ES-I3 (cell line): ENCODE results near the gene ZSCAN12.

Experiments used
- H3K36me3 ChIP-seq: 2 replicates; pipeline ENCODE4 v1.6.1; 2013; ENCODE audit warnings: mild to moderate bottlenecking, low read length, control low read depth, moderate library complexity; ENCODE audit not compliant: insufficient read depth
- H3K4me1 ChIP-seq: 2 replicates; pipeline ENCODE4 v1.6.1; 2013; ENCODE audit warnings: mild to moderate bottlenecking, control low read depth, low read length; ENCODE audit not compliant: insufficient read depth
- H3K9ac ChIP-seq: 2 replicates; pipeline ENCODE4 v1.6.1; 2013; ENCODE audit warnings: low read depth, mild to moderate bottlenecking, low read length, moderate library complexity
- H3K9me3 ChIP-seq: 2 replicates; pipeline ENCODE4 v1.6.1; 2013; ENCODE audit warnings: mild to moderate bottlenecking, low read length, moderate library complexity; ENCODE audit not compliant: control insufficient read depth, insufficient read depth

ZSCAN12 gene

DNA sequence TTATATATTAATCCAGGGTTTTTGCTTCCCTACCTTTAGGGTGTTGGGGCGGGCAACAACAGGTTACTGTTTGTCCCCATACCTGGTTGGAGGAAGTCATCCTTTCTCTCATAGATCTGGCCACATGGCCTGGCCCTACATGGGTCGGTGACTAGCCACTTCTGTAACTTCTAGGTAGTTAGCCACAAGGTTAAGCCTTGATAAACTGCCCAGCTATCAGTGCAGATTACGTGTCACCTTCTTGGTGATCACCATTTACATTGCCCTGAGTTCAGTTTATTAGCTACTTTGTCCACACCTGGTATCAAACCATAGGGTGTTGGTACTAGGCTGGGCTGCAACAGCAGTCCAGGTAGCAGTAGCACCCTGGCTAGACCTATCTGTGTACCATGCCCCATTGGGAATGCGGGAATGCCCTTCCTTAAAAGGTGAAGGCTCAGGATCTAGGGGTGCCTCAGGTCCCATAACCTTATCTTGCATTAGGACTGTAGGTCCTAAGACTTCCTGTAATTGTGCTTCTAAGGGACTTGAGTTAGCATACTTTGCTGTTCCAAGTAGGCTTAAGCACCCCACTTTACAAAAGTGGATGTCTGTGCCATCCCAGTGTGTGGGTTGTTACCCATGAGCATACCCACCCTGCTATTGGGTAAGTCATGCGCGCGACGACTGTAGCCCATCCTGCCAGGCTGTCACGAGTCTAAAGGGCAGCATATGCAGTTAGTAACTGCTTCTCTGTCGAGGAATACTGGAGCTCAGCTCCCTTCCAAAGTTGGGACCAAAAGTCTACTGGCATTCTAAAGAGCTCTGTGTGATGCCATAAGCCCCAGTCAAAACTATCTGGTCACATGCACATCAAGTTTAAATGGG, 44.6 kb downstream of the ZSCAN12 start:
- H3K4me1 ChIP-seq: peaks cover 3% of the 10 kb centered on the region; the same call in 1 of the 2 replicates

DNA sequence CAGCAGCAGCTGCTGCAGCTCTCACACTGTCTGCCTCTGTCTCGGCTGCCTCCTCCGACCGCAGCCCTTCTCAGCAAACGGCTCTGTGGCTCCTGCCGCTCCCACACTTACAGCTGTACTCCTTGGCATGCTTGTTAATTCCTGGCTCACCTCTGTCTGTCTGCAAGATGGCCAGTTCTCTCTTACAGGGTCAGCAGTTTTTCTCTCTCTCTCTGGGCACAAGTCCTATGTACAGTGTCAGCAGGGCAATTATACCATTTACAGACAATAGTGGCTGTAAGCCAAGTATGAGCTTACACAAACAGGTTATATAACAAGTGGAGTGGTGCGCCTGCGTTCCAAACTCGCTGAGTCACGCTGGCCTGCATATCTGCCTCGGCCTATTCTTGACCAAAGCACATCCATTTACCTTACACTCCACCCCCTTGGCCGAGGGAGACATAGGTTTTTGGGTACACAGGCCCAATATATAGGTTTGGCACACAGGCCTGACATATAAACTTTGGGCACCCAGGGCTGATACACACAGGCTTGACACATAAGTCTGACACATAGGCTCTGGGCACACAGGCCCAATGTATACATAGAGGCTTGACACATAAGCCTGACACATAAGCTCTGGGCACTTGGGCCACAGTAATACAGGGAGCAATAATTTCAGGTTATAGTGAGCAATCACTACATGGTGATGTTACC, 45.4 kb downstream of the ZSCAN12 start:
- Histone ChIP-seq H3K9ac (no peak overlapping the region), H3K9me3 (peaks cover 3% of the 10 kb centered on the region; the same call in 1 of the 2 replicates), H3K36me3 (peaks cover 3% of the 10 kb centered on the region; the same call in 1 of the 2 replicates), H3K4me1 (peaks cover 3% of the 10 kb centered on the region; the same call in 1 of the 2 replicates)

More for the DNA sequence above, 44.6 kb downstream of the ZSCAN12 start:
- peaks cover 3% of the 10 kb centered on the region; the same call in 1 of the 2 replicates for H3K9me3 ChIP-seq
- H3K9ac ChIP-seq: no peak overlapping the region
- peaks cover 3% of the 10 kb centered on the region; the same call in 1 of the 2 replicates for H3K36me3 ChIP-seq

DNA sequence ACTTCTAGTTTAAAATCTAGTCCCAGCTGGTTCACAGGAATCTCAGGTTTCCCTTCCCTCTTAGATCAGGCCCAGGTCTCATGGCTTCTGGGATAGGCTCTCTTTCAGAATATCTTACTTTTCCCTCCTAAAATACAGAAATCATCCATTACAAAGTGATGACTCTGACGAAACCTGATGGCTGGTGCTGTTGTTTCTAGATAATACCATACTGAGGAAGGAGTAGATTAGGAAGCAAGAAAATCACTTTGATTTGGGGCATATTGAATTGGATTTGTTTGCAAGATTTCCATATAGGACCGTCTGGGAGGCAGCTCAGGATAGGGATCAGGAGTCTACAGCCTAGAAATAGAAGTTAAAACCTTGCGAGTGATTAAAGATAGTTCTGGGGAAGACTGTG, 46.2 kb downstream of the ZSCAN12 start:
- peaks cover 3% of the 10 kb centered on the region; the same call in 1 of the 2 replicates for H3K36me3 ChIP-seq
- peaks cover 3% of the 10 kb centered on the region; the same call in 1 of the 2 replicates for H3K9me3 ChIP-seq
- peaks cover 3% of the 10 kb centered on the region; the same call in 1 of the 2 replicates for H3K4me1 ChIP-seq
- H3K9ac ChIP-seq: no peak overlapping the region

DNA sequence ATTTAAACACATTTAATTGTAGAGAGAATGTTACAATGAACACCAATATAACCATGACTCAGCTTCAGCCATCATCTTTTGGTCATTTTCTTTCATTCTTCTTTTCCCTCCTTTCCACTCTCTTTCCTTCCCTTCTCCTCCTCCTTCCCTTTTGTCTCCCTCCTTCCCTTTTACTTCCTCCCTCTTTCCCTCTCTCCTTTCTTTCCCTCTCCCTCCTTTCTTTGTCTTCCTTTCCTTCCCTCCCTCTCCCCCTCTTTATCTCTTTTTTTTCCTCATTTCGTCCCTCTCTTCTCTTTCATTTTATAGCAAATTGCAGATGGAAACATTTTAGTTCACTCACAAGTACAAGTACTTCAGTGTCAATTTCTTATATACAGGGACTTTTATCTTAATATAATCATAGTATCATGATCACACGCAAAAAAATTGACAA, 48.0 kb downstream of the ZSCAN12 start:
- H3K36me3 ChIP-seq: 0 out of 2 replicates have a peak, but pooled peaks cover 3% of the 10 kb centered on the region
- peaks cover 2% of the 10 kb centered on the region; the same call in 1 of the 2 replicates for H3K4me1 ChIP-seq
- no peaks in the 10 kb centered on the region; the same call in 1 of the 2 replicates for H3K9me3 ChIP-seq
- H3K9ac ChIP-seq: no peak overlapping the region

DNA sequence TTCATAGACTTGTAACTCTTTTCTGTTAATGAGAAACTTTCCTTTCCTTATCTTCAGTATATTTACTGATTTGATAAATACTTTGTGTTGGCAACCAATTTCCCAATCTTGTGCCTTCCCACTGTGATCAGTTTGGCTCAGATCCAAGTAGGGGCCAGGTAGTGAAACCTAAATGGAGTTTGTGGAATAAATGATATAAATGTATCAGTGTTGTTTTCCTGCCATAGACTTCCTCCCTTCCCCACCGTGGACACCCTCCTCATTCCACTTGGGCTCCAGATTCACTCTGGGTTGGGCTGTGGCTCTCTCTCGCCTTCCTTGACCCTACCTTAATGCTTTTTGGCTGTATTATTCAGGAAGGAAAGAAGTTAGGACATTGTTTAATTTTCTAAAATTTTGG, 48.5 kb downstream of the ZSCAN12 start:
- no peaks in the 10 kb centered on the region; the same call in 1 of the 2 replicates for H3K4me1 ChIP-seq
- no peaks in the 10 kb centered on the region; the same call in 1 of the 2 replicates for H3K9me3 ChIP-seq
- 0 out of 2 replicates have a peak, but pooled peaks cover 3% of the 10 kb centered on the region for H3K36me3 ChIP-seq
- peak overlapping the region; percentile 99; the same call in 1 of the 2 replicates for H3K9ac ChIP-seq

DNA sequence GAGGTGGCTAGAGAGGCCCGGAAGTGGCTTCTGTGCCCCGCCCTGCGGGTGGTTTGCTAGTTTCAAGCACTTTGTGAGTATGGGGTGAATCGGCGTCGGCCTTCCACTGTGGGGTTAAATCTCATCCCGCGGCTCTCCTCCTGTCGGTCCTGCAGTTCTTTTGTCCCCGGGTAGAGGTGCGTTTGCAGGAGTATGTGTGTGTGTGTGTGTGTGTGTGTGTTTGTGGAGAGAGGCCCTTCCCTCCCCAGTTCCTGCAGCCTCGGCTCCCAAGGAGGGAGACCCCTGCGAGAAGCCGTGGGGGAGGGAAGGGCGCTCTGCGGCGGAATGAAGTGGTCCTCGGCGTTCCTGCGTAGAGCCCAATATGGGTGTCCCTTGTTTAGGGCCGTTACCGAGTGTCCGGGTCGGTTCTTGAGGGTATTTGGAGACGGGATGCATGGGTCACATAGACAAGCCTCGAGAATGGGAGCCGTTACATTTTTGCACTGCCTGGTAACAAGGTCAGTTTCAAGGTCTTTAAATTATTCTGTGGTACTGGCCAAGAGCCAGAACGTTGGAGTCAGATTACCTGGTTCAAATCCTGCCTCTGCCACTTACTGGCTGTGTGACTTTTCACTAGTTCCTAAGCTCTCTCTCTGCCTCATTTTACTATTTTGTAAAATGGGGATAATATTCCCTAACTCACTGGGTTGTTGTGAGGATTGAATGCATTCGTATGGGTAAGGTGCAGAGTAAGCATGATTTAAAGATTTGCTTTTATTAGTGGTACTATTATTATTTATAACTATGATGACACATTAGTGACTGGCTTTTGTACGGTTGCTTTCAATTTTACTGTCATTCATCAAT, 49.4 kb downstream of the ZSCAN12 start, which contains the start of gene ZKSCAN3:
ZKSCAN3 (plus strand) TSS at position 56 of the 846 bp plus-strand sequence. CDS start 9,640 bp downstream, outside the sequence.
- no peaks in the 10 kb centered on the region; the same call in 1 of the 2 replicates for H3K9me3 ChIP-seq
- H3K4me1 ChIP-seq: no peaks in the 10 kb centered on the region; the same call in 1 of the 2 replicates
- H3K9ac ChIP-seq: peak within 1 kb of the TSS; percentile 99
- H3K36me3 ChIP-seq: 0 out of 2 replicates have a peak, but pooled peaks cover 3% of the 10 kb centered on the region

DNA sequence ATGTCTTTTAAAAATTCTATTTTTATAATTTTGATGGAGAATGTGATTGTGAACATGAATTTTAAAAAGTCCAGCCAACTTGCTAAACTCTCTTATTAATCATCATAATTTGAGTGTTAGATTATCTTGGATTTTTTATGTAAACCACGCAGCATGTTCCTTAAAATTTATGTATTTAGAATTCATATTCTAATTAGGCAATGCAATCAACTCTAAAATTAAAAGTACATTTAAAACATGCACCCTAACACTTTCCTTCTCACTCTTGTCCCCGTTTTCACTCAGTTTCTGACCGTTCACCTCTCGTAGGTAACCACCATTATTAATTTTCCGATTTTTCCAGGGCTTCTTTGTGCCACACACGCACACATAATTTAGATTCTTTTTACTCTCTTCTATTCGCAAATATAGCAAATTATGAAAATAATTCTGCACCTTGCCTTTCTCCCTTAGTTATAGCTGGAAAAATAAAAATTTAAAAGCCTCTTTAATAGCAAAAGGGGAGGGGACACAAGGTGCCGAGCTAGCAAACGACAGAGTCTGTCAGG, 50.1 kb downstream of the ZSCAN12 start:
- H3K4me1 ChIP-seq: no peaks in the 10 kb centered on the region; the same call in 1 of the 2 replicates

DNA sequence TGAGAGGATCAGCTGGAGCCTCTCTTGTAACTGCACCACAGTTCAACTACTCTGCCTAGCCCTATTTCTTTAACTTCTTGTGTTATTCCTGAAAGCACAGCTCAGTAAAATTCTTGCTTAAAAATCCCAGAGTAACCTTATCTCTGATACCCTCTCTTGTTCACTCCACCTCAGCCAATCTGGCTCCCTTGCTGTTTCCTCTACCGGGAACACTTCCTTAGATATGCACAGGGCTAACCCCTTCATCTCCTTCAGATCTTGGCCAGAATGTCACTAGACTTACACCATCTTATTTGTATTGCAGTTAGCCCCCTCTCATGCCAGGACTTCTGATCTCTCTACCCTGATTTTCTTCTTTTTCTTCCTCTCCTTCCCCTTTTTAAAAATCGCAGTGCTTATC, 52.4 kb downstream of the ZSCAN12 start:
- no peak overlapping the region for H3K9ac ChIP-seq
- H3K9me3 ChIP-seq: no peaks in the 10 kb centered on the region
- H3K36me3 ChIP-seq: no peaks in the 10 kb centered on the region
- H3K4me1 ChIP-seq: no peaks in the 10 kb centered on the region; the same call in 1 of the 2 replicates

More for the DNA sequence above, 50.1 kb downstream of the ZSCAN12 start:
- Histone ChIP-seq H3K36me3 (0 out of 2 replicates have a peak, but pooled peaks cover 3% of the 10 kb centered on the region), H3K9me3 (no peaks in the 10 kb centered on the region; the same call in 1 of the 2 replicates), H3K9ac (peak overlapping the region; percentile 99)

DNA sequence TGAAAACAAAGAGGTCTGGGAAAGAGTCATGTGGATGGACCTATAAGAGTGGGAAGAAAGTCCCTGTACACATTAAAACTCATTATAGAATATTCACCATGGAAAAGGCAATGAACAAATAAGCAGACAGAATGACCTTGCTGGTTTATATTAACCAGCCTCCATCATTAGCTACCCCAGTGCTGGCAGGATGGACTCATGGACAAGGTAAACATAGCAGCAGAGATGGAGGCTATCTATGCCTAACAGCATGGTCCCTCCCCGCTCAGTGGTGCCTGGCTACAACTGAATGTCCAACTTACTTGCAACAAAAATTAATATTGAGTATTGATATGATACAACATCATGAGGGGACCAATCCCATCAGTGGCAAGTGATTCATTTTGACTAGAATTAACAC, 54.3 kb downstream of the ZSCAN12 start:
- H3K36me3 ChIP-seq: no peaks in the 10 kb centered on the region
- H3K9ac ChIP-seq: no peak overlapping the region
- H3K4me1 ChIP-seq: no peaks in the 10 kb centered on the region
- H3K9me3 ChIP-seq: no peaks in the 10 kb centered on the region

DNA sequence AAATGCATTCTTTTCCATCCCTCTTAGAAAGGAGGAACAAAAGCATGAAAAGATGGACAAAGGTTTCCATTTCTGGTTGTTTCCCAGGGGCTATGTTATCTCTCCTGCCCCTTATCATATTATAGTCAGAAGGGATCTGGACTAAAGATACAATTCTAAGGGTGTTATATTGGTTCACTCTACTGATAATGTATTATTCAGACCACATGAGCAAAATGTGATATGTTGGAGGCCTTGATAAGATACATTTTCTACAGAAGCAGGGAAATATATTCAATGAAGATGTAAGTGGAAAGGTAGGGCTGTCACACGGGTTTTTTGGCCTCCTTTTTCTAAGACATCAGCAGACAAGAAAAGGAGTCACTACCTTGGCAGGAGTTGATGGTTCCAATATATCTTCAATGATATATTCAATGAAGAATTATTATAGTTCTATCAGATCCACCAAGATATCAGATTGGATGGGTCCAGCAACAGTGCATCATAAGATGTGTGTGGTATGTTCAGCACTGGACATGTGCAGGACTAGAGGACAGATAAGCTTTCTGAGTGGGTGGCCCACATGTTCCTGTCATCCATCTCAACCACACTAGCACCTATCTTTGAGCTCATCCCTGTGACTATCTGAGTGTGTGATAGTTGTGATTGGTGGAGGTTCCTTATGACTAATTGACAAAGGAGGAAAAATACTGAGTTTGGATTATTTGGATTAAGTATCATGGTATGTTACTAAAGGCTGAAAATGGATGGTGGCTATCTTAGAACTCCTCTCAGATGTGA, 55.5 kb downstream of the ZSCAN12 start:
- H3K36me3 ChIP-seq: no peaks in the 10 kb centered on the region
- H3K9ac ChIP-seq: no peak overlapping the region
- no peaks in the 10 kb centered on the region for H3K4me1 ChIP-seq
- no peaks in the 10 kb centered on the region for H3K9me3 ChIP-seq

DNA sequence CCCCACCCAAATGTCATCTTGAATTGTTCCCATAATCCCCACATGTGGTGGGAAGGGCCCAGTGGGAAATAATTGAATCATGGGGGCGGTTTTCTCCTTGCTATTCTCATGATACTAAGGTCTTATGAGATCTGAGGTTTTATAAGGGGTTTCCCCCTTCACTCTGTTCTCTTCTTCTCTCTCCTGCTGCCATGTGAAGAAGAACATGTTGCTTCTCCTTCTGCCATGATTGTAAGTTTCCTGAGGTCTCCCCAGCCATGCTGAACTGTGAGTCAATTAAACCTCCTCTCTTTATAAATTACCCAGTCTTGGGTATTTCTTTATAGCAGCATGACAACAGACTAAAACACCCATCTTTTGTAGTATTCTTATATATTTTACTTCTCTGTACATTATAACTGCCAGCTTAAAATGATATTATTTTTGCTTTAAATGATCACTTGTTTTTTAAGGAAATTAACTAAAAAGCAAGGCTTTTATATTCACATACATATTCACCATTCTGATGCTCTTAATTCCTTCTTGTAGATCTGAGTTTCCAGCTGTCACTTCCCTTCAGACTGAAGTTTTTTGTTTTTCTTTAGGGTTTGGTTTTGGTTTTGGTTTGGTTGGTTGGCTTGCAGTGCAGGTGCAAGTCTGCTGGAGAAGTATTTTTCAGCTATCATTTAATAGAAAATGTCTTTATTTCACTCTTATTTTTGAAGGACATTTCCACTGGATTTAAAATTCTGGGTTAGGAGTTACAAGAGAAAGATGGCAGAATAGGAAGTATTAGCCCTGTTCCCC, 59.0 kb downstream of the ZSCAN12 start:
- Histone ChIP-seq H3K36me3 (no peaks in the 10 kb centered on the region), H3K9ac (no peak overlapping the region), H3K4me1 (no peaks in the 10 kb centered on the region), H3K9me3 (no peaks in the 10 kb centered on the region)

DNA sequence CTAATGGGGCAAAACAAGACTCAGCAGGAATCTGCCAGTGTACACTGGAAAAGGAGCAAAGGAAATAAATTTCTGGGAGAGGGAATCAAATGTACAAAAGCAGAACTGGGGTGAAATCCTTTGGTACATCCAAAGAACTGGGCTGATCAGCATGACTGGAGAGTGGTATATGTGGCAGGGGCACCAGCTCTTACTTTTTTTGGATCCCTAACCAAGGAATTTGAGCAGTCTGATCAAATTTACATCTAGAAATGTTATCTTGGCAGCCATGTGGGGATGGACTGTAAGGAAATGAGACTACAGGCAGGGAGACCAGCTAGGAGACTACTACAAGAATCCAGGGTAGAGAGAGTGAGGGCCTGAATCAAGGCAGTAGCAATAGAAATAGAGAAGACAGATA, 62.4 kb downstream of the ZSCAN12 start:
- Histone ChIP-seq H3K9me3 (no peaks in the 10 kb centered on the region), H3K9ac (peak overlapping the region; percentile 96), H3K36me3 (no peaks in the 10 kb centered on the region), H3K4me1 (peaks cover 9% of the 10 kb centered on the region; the same call in 1 of the 2 replicates)
